ENCODE data around the gene ZNF786. TPM values are rescaled to one million over a fixed set of nuclear protein-coding genes. Genes with fewer than 3 reads are reported as not detected.
"Not testable (repeated sequence)": the region's sequence is repeated elsewhere in the genome, so short reads cannot be mapped to it uniquely, and the experiment has no call there.

Gene ZNF786
- total RNA-seq, 4 donors from 2014 or later = 3.5 to 11.4 (median 6.1) TPM

DNA sequence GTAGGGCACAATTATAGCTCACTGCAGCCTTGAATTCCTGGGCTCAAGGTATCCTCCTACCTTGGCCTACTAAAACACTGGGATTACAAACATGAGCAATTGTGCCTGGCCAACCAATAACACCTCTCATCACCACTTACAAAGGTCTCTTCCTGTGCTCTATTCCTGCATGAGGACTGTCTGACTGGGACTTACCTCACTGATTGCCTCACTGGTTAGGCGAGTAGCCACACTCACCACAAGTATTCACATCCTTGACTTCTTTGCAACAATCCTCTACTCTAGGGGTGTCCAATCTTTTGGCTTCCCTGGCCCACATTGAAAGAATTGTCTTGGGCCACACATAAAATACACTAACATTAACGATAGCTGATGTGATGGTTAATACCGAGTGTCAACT lies 39.6 kb downstream of the ZNF786 start:
- TF ChIP-seq, protein P1, sequence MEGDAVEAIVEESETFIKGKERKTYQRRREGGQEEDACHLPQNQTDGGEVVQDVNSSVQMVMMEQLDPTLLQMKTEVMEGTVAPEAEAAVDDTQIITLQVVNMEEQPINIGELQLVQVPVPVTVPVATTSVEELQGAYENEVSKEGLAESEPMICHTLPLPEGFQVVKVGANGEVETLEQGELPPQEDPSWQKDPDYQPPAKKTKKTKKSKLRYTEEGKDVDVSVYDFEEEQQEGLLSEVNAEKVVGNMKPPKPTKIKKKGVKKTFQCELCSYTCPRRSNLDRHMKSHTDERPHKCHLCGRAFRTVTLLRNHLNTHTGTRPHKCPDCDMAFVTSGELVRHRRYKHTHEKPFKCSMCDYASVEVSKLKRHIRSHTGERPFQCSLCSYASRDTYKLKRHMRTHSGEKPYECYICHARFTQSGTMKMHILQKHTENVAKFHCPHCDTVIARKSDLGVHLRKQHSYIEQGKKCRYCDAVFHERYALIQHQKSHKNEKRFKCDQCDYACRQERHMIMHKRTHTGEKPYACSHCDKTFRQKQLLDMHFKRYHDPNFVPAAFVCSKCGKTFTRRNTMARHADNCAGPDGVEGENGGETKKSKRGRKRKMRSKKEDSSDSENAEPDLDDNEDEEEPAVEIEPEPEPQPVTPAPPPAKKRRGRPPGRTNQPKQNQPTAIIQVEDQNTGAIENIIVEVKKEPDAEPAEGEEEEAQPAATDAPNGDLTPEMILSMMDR (IDR thresholded peaks at IDR 0.05) = no peak
- TF ChIP-seq POLR2A (IDR thresholded peaks at IDR 0.05) = no peak
- H3K4me1 ChIP-seq = no peaks in the 10 kb centered on the region
- no peaks in the 10 kb centered on the region for H3K36me3 ChIP-seq
- no peaks in the 10 kb centered on the region for H3K9me3 ChIP-seq
- no peak for DNase-seq
- 91% methylated on average over 3 of the region's 3 CpGs for WGBS, 2 donors
- no peak overlapping the region for H3K27ac ChIP-seq
- H3K4me3 ChIP-seq = no peak overlapping the region
- intact Hi-C loops (cut with DNase I) = no loop called here
- H3K27me3 ChIP-seq = no peaks in the 10 kb centered on the region

DNA sequence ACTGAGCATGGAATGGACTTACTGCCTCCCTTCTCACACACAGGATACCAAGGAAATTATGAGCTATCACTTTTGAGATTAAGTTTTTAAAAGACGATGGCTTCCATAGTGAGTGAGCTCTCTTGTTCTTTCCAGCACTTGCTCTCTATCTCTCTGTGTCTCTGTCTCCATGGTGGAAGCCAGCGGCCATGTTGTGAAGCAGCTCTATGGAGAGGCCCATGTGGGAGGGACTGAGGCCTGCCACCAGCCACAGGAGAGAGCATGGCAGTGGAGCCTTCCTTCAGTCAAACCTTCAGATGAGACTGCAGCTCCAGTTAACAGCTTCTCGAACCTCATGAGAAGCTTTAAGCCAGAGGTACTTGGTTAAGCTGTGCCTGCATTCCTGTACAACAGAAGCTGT lies 41.7 kb downstream of the ZNF786 start:
- H3K36me3 ChIP-seq = no peaks in the 10 kb centered on the region
- TF ChIP-seq, protein P1 (IDR thresholded peaks at IDR 0.05) = no peak
- no peak for TF ChIP-seq POLR2A (IDR thresholded peaks at IDR 0.05)
- WGBS, 2 donors = 75 to 91% methylated on average over 1 to 3 of the region's 3 CpGs
- H3K4me1 ChIP-seq = no peaks in the 10 kb centered on the region
- no peaks in the 10 kb centered on the region for H3K9me3 ChIP-seq
- DNase-seq = no peak
- H3K27me3 ChIP-seq = no peaks in the 10 kb centered on the region
- no peak overlapping the region for H3K27ac ChIP-seq
- H3K4me3 ChIP-seq = no peak overlapping the region
- intact Hi-C loops (cut with DNase I) = no loop called here

DNA sequence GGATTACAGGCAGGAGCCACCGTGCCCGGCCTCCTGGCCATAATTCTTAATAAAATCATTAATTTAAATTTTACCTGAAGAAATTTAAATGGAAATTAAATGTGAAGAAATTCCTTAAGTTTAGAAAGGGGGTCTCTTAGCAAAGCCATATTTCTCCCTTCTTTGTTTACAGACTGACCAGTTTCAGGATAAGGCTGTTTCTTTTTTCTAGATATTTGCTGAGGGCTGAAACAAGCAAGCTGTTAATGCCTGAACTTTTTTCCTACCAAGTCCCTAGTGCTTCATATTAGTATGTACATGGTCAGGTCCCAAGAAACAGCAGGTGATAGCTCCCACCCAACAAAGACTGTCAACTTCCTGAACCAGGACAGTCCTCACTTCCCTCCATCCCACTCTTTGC lies 44.1 kb downstream of the ZNF786 start:
- no peak for DNase-seq
- 91 to 94% methylated on average over 2 of the region's 2 CpGs for WGBS, 2 donors
- intact Hi-C loops (cut with DNase I) = no loop called here
- no peaks in the 10 kb centered on the region for H3K27me3 ChIP-seq
- no peaks in the 10 kb centered on the region for H3K9me3 ChIP-seq
- TF ChIP-seq, protein P1 (IDR thresholded peaks at IDR 0.05) = no peak
- TF ChIP-seq POLR2A (IDR thresholded peaks at IDR 0.05) = no peak
- H3K36me3 ChIP-seq = no peaks in the 10 kb centered on the region
- no peaks in the 10 kb centered on the region for H3K4me1 ChIP-seq
- H3K27ac ChIP-seq = no peak overlapping the region
- no peak overlapping the region for H3K4me3 ChIP-seq

DNA sequence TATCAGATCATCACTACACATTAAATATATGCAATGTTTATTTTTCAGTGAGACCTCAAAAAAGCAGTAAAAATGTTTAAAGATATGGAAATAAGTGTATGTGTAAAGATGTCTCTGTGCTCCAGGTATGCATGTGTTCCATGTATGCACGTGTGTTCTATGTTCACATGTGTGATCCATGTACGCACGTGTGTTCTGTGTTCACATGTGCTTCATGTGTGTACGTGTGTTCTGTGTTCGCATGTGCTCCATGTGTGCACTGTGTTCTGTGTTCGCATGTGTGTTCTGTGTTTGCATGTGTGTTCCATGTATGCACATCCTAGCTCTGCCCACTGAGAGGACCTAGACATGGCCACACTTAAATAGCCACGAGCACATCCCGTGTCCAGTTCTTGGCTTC lies 46.6 kb downstream of the ZNF786 start:
- no peak overlapping the region for H3K4me3 ChIP-seq
- DNase-seq = no peak
- H3K9me3 ChIP-seq = no peaks in the 10 kb centered on the region
- intact Hi-C loops (cut with DNase I) = no loop called here
- no peak overlapping the region for H3K27ac ChIP-seq
- no peaks in the 10 kb centered on the region for H3K4me1 ChIP-seq
- WGBS, 2 donors = 77 to 87% methylated on average over 8 of the region's 8 CpGs
- no peaks in the 10 kb centered on the region for H3K36me3 ChIP-seq
- no peaks in the 10 kb centered on the region for H3K27me3 ChIP-seq
- TF ChIP-seq, protein P1 (IDR thresholded peaks at IDR 0.05) = no peak
- TF ChIP-seq POLR2A (IDR thresholded peaks at IDR 0.05) = no peak

DNA sequence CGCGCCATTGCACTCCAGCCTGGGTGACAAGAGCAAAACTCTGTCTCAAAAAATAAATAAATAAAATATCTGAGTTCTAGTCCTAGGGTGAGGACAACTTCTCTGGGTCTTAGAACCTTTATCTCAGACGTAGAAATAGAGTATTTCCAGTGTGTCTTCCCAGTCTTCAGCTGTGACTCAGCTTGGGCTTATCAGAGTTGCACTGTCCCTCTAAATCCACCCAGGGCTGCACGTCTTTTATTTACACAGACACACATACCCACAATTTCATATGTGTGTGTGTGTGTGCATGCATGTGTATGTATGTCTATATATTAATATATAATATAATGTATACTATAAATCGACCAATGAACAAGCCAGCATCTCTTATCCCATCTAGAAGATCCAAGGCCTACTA lies 49.2 kb downstream of the ZNF786 start:
- H3K27ac ChIP-seq = no peak overlapping the region
- no peak for DNase-seq
- 70 to 84% methylated on average over 5 of the region's 5 CpGs for WGBS, 2 donors
- no peaks in the 10 kb centered on the region for H3K36me3 ChIP-seq
- no peak overlapping the region for H3K4me3 ChIP-seq
- H3K27me3 ChIP-seq = no peaks in the 10 kb centered on the region
- TF ChIP-seq POLR2A (IDR thresholded peaks at IDR 0.05) = no peak
- TF ChIP-seq, protein P1 (IDR thresholded peaks at IDR 0.05) = no peak
- no peaks in the 10 kb centered on the region for H3K9me3 ChIP-seq
- H3K4me1 ChIP-seq = no peaks in the 10 kb centered on the region
- intact Hi-C loops (cut with DNase I) = no loop called here

DNA sequence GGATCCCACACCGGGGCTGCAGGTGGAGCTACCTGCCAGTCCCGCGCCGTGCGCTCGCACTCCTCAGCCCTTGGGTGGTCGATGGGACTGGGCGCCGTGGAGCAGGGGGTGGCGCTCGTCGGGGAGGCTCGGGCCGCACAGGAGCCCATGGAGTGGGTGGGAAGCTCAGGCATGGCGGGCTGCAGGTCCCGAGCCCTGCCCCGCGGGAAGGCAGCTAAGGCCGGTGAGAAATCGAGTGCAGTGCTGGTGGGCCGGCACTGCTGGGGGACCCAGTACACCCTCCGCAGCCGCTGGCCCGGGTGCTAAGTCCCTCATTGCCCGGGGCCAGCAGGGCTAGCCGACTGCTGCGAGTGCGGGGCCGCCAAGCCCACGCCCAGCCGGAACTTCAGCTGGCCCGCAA lies 51.9 kb downstream of the ZNF786 start:
- intact Hi-C loops (cut with DNase I); DNase-seq; H3K27me3 ChIP-seq: not testable (repeated sequence)

More for the DNA sequence above, 51.9 kb downstream of the ZNF786 start:
- H3K36me3 ChIP-seq, H3K4me1 ChIP-seq, H3K27ac ChIP-seq, H3K9me3 ChIP-seq, H3K4me3 ChIP-seq: not testable (repeated sequence)
- 88% methylated on average over 5 of the region's 32 CpGs; no CpG with 5 or more reads in 1 of the 2 donors for WGBS, 2 donors
